ENCODE data around the gene ACAA2. TPM values are rescaled to one million over a fixed set of nuclear protein-coding genes. Genes with fewer than 3 reads are reported as not detected.
A peak's percentile ranks its signal among the peaks of the same experiment; 100 is the strongest.

The ACAA2 gene
- total RNA-seq, 1 experiment from 2014 or later = 18.2 TPM

DNA sequence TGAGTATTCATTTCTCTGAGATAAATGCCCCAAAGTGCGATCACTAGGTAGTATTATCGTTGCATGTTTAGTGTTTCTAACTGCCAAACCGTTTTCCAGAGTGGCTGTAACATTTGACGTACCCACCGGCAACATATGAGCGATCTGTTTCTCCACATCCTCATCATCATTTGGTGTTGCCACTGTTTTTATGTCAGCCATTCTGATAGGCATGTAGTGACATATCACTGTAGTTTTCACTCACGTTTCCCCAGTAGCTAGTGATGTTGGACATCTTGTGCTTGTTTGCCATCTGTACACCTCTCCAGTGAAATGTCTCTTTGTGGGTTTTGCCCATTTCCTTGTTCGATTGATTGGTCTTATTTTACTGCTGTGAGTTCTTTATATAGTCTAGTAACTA lies 63.8 kb downstream of the ACAA2 start:
- no peaks in the 10 kb centered on the region; a peak in 1 of 4 replicates for H3K9me3 ChIP-seq (ENCODE audit: control insufficient read depth in 1 of 2, insufficient read depth in 1 of 2, low read depth in 1 of 2, low read length in 2 of 2)
- no peaks in the 10 kb centered on the region for H3K36me3 ChIP-seq (ENCODE audit: control insufficient read depth in 1 of 2, insufficient read depth in 2 of 2, low read length in 2 of 2)
- H3K27ac ChIP-seq (ENCODE audit: low read depth, low read length) = no peak overlapping the region
- peaks cover 3% of the 10 kb centered on the region; the same call in 1 of the 2 replicates for H3K27me3 ChIP-seq (ENCODE audit: insufficient read depth, low read length)
- DNase-seq (ENCODE audit: low read depth, low spot score) = no peak
- no peak overlapping the region for H3K9ac ChIP-seq (ENCODE audit: low read length)
- no peaks in the 10 kb centered on the region for H3K9me2 ChIP-seq (ENCODE audit: insufficient read depth)
- no peaks in the 10 kb centered on the region for H4K20me1 ChIP-seq (ENCODE audit: insufficient read depth)
- H3K4me1 ChIP-seq (ENCODE audit: control insufficient read depth in 1 of 2, insufficient read depth in 2 of 2, low read length in 2 of 2) = no peaks in the 10 kb centered on the region
- TF ChIP-seq TCF7L2 (IDR thresholded peaks at IDR 0.05; ENCODE audit: borderline replicate concordance, extremely low read depth, insufficient read depth, insufficient read length) = no peak
- no peak for TF ChIP-seq POLR2AphosphoS5 (IDR thresholded peaks at IDR 0.05; ENCODE audit: low read depth, low read length)
- no peak for TF ChIP-seq EZH2 (IDR thresholded peaks at IDR 0.05)
- no peak for TF ChIP-seq SIN3A (IDR thresholded peaks at IDR 0.05; ENCODE audit: low read depth)
- no peak for TF ChIP-seq SRF (IDR thresholded peaks at IDR 0.05; ENCODE audit: low read depth)
- TF ChIP-seq SP1 (IDR thresholded peaks at IDR 0.05; ENCODE audit: low read depth) = no peak
- TF ChIP-seq CBX3 (IDR thresholded peaks at IDR 0.05; ENCODE audit: low read depth) = no peak
- ChIA-PET POLR2A (no interaction called here), CTCF (interaction anchor here (1.0 to 1.2 kb wide), 2 partner anchors 35 to 109 kb away, joined by 3 to 4 read pairs; no protein-coding TSS in a partner anchor), RAD21 (ENCODE audit: low non-redundant PET in 1 of 2, low total read pairs in 2 of 2, uncharacterized antibody in 2 of 2, unreplicated experiment in 2 of 2) (no interaction called here)
- no peak overlapping the region for H2AFZ ChIP-seq (ENCODE audit: low read depth, low read length, poor library complexity, severe bottlenecking)
- no peak for ATAC-seq
- no TSS peak for BruUV-seq (replicated peaks)
- no peak overlapping the region for H3K4me2 ChIP-seq (ENCODE audit: low read length)
- intact Hi-C loops (cut with micrococcal nuclease) = no loop called here
- H3K79me2 ChIP-seq (ENCODE audit: insufficient read depth, low read length) = no peaks in the 10 kb centered on the region
- no peak overlapping the region for H3K4me3 ChIP-seq (replicated peaks in 1 of 2; ENCODE audit: low read depth in 1 of 2, low read length in 2 of 2)

DNA sequence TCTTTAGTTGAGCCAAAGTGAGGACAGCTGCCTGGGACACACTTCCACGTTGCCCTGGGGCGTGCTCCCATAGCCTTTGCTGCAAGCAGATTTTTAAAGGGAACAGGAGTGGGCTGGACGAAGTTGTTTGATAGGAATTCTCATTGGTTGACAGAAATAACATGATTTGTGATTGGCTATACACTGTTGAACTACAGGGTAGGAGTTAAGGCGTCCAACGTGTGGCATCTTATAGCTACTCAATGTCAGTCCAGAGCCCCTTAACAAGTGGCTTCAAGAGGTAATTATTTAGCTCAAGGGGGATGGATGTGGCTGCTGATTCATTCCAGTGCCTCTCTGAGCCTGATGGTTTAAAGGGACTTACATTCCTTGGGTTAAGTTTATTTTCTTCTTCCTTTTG lies 65.5 kb downstream of the ACAA2 start:
- TF ChIP-seq CEBPB (IDR thresholded peaks at IDR 0.05; ENCODE audit: low read depth) (no peak), EZH2 (IDR thresholded peaks at IDR 0.05) (no peak), POLR2AphosphoS5 (IDR thresholded peaks at IDR 0.05; ENCODE audit: low read depth, low read length) (no peak), SIN3A (IDR thresholded peaks at IDR 0.05; ENCODE audit: low read depth) (no peak), CTCF (IDR thresholded peaks at IDR 0.05 in 2 of 3, conservative IDR thresholded peaks at IDR 0.05 in 1 of 3; ENCODE audit: borderline replicate concordance in 1 of 3, insufficient read depth in 1 of 3, low read depth in 2 of 3, low read length in 2 of 3) (no peak), JUND (IDR thresholded peaks at IDR 0.05) (no peak), ZFX (IDR thresholded peaks at IDR 0.05) (no peak), FOSL1 (IDR thresholded peaks at IDR 0.05; ENCODE audit: low read depth) (no peak), ZNF274 (IDR thresholded peaks at IDR 0.05; ENCODE audit: low read depth, low read length) (no peak), SRF (IDR thresholded peaks at IDR 0.05; ENCODE audit: low read depth) (no peak), TCF7L2 (IDR thresholded peaks at IDR 0.05; ENCODE audit: borderline replicate concordance, extremely low read depth, insufficient read depth, insufficient read length) (no peak), EGR1 (IDR thresholded peaks at IDR 0.05; ENCODE audit: low read depth) (no peak), ELF1 (IDR thresholded peaks at IDR 0.05; ENCODE audit: borderline replicate concordance, low read depth) (no peak), RAD21 (IDR thresholded peaks at IDR 0.05; ENCODE audit: low read depth) (no peak), MAX (IDR thresholded peaks at IDR 0.05) (no peak)
- TF ChIP-seq, protein P1, sequence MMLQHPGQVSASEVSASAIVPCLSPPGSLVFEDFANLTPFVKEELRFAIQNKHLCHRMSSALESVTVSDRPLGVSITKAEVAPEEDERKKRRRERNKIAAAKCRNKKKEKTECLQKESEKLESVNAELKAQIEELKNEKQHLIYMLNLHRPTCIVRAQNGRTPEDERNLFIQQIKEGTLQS (IDR thresholded peaks at IDR 0.05) = no peak
- ChIA-PET POLR2A (no interaction called here), CTCF (no interaction called here), RAD21 (ENCODE audit: low non-redundant PET in 1 of 2, low total read pairs in 2 of 2, uncharacterized antibody in 2 of 2, unreplicated experiment in 2 of 2) (no interaction called here)
- Histone ChIP-seq H3K79me2 (ENCODE audit: insufficient read depth, low read length) (no peaks in the 10 kb centered on the region), H3K4me3 (replicated peaks in 1 of 2; ENCODE audit: low read depth in 1 of 2, low read length in 2 of 2) (no peak overlapping the region), H4K20me1 (ENCODE audit: insufficient read depth) (no peaks in the 10 kb centered on the region), H3K4me2 (ENCODE audit: low read length) (no peak overlapping the region), H3K4me1 (ENCODE audit: control insufficient read depth in 1 of 2, insufficient read depth in 2 of 2, low read length in 2 of 2) (no peaks in the 10 kb centered on the region), H3K9ac (ENCODE audit: low read length) (no peak overlapping the region), H3K27me3 (ENCODE audit: insufficient read depth, low read length) (peaks cover 3% of the 10 kb centered on the region; the same call in 1 of the 2 replicates), H3K27ac (ENCODE audit: low read depth, low read length) (no peak overlapping the region), H3K9me3 (ENCODE audit: control insufficient read depth in 1 of 2, insufficient read depth in 1 of 2, low read depth in 1 of 2, low read length in 2 of 2) (no peaks in the 10 kb centered on the region; a peak in 1 of 4 replicates), H3K9me2 (ENCODE audit: insufficient read depth) (no peaks in the 10 kb centered on the region), H2AFZ (ENCODE audit: low read depth, low read length, poor library complexity, severe bottlenecking) (peak overlapping the region; percentile 15), H3K36me3 (ENCODE audit: control insufficient read depth in 1 of 2, insufficient read depth in 2 of 2, low read length in 2 of 2) (no peaks in the 10 kb centered on the region)
- ATAC-seq (peak; percentile 49; the same call in 1 of the 2 replicates), DNase-seq (ENCODE audit: low read depth, low spot score) (no peak)
- BruUV-seq (replicated peaks) = no TSS peak
- intact Hi-C loops (cut with micrococcal nuclease) = no loop called here
